ENCODE measurements around the gene RAD51.
"Not testable (repeated sequence)": the region's sequence is repeated elsewhere in the genome, so short reads cannot be mapped to it uniquely, and the experiment has no call there.

RAD51 gene

DNA sequence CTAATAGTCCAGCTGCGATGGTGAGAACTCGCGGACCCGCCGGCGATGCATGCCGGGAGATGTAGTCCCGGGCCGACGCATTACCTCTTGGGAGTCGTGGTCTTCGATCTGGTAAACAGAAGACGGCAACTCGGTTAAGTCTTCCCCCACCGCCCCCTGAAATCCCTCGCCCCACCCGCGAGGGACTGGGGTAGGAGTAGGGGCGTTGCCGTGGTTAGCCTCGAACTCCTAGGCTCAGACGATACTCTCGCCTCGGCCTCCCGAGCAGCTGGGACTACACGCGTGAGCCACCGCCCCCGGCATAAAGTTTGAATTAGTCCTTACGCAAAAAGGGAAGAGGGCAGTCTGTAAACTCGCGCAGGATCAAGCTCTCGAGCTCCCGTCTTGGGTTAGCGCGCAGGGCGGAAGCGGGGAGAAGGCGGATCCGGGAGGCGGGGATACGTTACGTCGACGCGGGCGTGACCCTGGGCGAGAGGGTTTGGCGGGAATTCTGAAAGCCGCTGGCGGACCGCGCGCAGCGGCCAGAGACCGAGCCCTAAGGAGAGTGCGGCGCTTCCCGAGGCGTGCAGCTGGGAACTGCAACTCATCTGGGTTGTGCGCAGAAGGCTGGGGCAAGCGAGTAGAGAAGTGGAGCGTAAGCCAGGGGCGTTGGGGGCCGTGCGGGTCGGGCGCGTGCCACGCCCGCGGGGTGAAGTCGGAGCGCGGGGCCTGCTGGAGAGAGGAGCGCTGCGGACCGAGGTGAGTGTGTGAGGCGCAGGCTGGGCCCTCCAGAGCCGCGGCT is at the start of gene RAD51:
Gene RAD51 (plus strand): TSS at position 487 of the 781 bp plus-strand sequence. CDS start 3,585 bp downstream, outside the sequence.
- Histone ChIP-seq H3K9me3 (no peaks in the 10 kb centered on the region), H3K4me1 (peaks cover 0 to 22% (median 17%) of the 10 kb centered on the region in 4 donors), H3K4me3 (peak within 1 kb of the TSS; percentile 84 to 87), H3K36me3 (peaks cover 0 to 11% (median 11%) of the 10 kb centered on the region in 3 donors), H3K27ac (peak within 1 kb of the TSS; percentile 99), H3K27me3 (no peaks in the 10 kb centered on the region)
- peak; percentile 89 to 94 for DNase-seq
- no peak for TF ChIP-seq CTCF (IDR thresholded peaks at IDR 0.05)
- intact Hi-C loops (cut with DNase I; ENCODE audit: low total_unique reads) = no loop called here

DNA sequence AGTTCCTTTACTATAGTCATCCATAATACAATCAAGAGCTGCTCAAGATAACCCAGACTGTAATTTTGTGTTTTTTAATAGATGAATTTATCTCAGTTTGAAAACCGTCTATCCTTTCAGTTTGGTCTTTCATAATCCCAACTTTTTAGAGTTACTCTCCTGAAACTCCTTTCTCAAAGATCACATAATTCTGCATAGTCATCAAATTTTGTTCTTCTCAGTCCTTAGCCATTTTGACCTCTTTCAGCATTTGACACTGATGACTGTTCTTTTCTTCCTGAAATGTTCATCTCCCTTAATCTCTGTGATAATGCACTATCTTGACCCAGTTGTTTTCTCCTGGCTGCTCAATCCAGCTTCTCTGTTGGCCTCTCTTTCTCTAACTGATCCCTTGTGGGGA is 47.5 kb upstream of the RAD51 start:
- no peaks in the 10 kb centered on the region for H3K27me3 ChIP-seq
- H3K4me3 ChIP-seq = no peak overlapping the region
- H3K9me3 ChIP-seq = no peaks in the 10 kb centered on the region
- intact Hi-C loops (cut with DNase I; ENCODE audit: low total_unique reads) = no loop called here
- no peak for TF ChIP-seq CTCF (IDR thresholded peaks at IDR 0.05)
- H3K27ac ChIP-seq = no peak overlapping the region
- no peaks in the 10 kb centered on the region for H3K36me3 ChIP-seq
- no peak for DNase-seq
- H3K4me1 ChIP-seq = no peaks in the 10 kb centered on the region

DNA sequence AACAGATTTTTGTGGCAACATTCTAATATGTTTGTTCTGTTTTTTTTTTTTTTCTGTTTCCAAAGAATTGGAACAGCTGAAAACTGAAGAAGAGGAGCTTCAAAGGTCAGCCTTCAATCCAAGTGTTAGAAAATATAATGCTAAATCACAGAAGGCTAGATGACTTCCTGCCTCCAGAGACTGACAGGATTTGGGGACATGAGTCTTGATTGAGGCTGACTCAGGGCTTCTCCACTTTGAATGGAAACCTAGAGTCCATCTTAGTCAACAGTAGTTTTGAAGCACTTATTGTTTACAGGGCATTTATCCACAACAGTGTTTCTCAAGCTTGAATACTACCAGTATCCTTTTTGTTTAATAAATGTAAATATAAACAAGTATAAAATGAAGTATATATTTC is 44.5 kb upstream of the RAD51 start:
- H3K4me1 ChIP-seq = no peaks in the 10 kb centered on the region
- H3K27me3 ChIP-seq = no peaks in the 10 kb centered on the region
- no peaks in the 10 kb centered on the region for H3K36me3 ChIP-seq
- H3K9me3 ChIP-seq = no peaks in the 10 kb centered on the region
- no peak overlapping the region for H3K4me3 ChIP-seq
- DNase-seq = no peak
- intact Hi-C loops (cut with DNase I; ENCODE audit: low total_unique reads) = no loop called here
- no peak overlapping the region for H3K27ac ChIP-seq
- no peak for TF ChIP-seq CTCF (IDR thresholded peaks at IDR 0.05)

DNA sequence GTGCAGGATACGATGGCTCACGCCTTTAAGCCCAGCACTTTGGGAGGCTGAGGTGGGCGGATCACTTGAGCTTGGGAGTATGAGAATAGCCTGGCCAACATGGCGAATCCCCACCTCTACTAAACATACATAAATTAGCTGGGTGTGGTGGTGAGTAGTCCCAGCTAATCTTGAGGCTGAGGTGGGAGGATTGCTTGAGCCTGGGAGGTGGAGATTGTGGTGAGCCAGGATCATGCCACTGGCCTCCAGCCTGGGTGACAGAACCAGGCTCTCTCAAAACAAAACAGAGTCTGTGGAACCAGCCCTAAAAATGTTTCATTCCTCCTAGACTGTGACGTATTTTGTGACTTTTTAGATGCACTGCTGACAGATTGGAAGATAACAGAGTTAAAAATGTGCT is 34.3 kb upstream of the RAD51 start:
- no peaks in the 10 kb centered on the region for H3K4me1 ChIP-seq
- no peak for TF ChIP-seq CTCF (IDR thresholded peaks at IDR 0.05)
- no peak overlapping the region for H3K4me3 ChIP-seq
- no peak for DNase-seq
- no peaks in the 10 kb centered on the region for H3K27me3 ChIP-seq
- H3K27ac ChIP-seq = no peak overlapping the region
- H3K36me3 ChIP-seq = no peaks in the 10 kb centered on the region
- intact Hi-C loops (cut with DNase I; ENCODE audit: low total_unique reads) = no loop called here
- no peaks in the 10 kb centered on the region for H3K9me3 ChIP-seq

- intact Hi-C loops (cut with DNase I; ENCODE audit: low total_unique reads) = no loop called here
- Histone ChIP-seq H3K27ac (no peak overlapping the region), H3K9me3 (no peaks in the 10 kb centered on the region), H3K27me3 (no peaks in the 10 kb centered on the region), H3K4me3 (no peak overlapping the region), H3K36me3 (no peaks in the 10 kb centered on the region), H3K4me1 (no peaks in the 10 kb centered on the region)
- no peak for DNase-seq
- no peak for TF ChIP-seq CTCF (IDR thresholded peaks at IDR 0.05)
Observed at GRCh38 chr15:40664909-40665308, 30.1 kb upstream of the RAD51 start.

- DNase-seq; H3K36me3 ChIP-seq; H3K27me3 ChIP-seq; H3K4me1 ChIP-seq; H3K9me3 ChIP-seq; intact Hi-C loops (cut with DNase I; ENCODE audit: low total_unique reads); H3K27ac ChIP-seq; H3K4me3 ChIP-seq: not testable (repeated sequence)
Observed at GRCh38 chr15:40676290-40676689, 18.7 kb upstream of the RAD51 start.

- H3K36me3 ChIP-seq; DNase-seq; H3K27ac ChIP-seq; H3K4me3 ChIP-seq; H3K9me3 ChIP-seq; H3K4me1 ChIP-seq; intact Hi-C loops (cut with DNase I; ENCODE audit: low total_unique reads); H3K27me3 ChIP-seq: not testable (repeated sequence)
Observed at GRCh38 chr15:40676906-40677305, 18.1 kb upstream of the RAD51 start.

All from tibial artery (tissue), 4 donors.